ENCODE results near the gene NDUFS6. TPM values are rescaled to one million over a fixed set of nuclear protein-coding genes. Genes with fewer than 3 reads are reported as not detected.

The NDUFS6 gene
- total and polyA plus RNA-seq, 2 of the 8 experiments (the other 6 are each of a cell fraction or from before 2014, with no cell fraction given) = 72.7 to 191 TPM

- TF ChIP-seq RFX5 (IDR thresholded peaks at IDR 0.05; ENCODE audit: borderline replicate concordance, low read depth, low read length) = no peak
- no peak for TF ChIP-seq FOSL1 (IDR thresholded peaks at IDR 0.05; ENCODE audit: insufficient read depth, low read depth, low read length)
- no peak for TF ChIP-seq KDM1A (IDR thresholded peaks at IDR 0.05; ENCODE audit: borderline replicate concordance, low read length)
- TF ChIP-seq GABPA (IDR thresholded peaks at IDR 0.05; ENCODE audit: borderline replicate concordance, insufficient read depth, low read length) = no peak
- TF ChIP-seq BCL11A (IDR thresholded peaks at IDR 0.05; ENCODE audit: low read depth in 2 of 2, low read length in 2 of 2) = no peak
- TF ChIP-seq NANOG (IDR thresholded peaks at IDR 0.05; ENCODE audit: insufficient read depth, low read depth, low read length, poor library complexity, severe bottlenecking) = no peak
- no peak for TF ChIP-seq ATF2 (IDR thresholded peaks at IDR 0.05; ENCODE audit: low read length)
- no peak for TF ChIP-seq YY1 (IDR thresholded peaks at IDR 0.05; ENCODE audit: low read depth, low read length)
Measured at GRCh38 chr5:1781726-1782384, 19.4 kb upstream of the NDUFS6 start (continued).
